SK-N-DZ (cell line): Measurements from ENCODE around the gene TMEM60.

Experiments used
- DNase-seq: peaks from one replicate; pipeline ENCODE4 v3.0.0-alpha.2; 2015; ENCODE audit warnings: low spot score

TMEM60 gene

GRCh38 chr7:77771901-77772300, 26.3 kb downstream of the TMEM60 start:
- DNase-seq = no peak

- DNase-seq = no peak
Observed at GRCh38 chr7:77770316-77770715, 27.9 kb downstream of the TMEM60 start.

- no peak for DNase-seq
Observed at GRCh38 chr7:77766801-77767605, 31.2 kb downstream of the TMEM60 start.

DNA sequence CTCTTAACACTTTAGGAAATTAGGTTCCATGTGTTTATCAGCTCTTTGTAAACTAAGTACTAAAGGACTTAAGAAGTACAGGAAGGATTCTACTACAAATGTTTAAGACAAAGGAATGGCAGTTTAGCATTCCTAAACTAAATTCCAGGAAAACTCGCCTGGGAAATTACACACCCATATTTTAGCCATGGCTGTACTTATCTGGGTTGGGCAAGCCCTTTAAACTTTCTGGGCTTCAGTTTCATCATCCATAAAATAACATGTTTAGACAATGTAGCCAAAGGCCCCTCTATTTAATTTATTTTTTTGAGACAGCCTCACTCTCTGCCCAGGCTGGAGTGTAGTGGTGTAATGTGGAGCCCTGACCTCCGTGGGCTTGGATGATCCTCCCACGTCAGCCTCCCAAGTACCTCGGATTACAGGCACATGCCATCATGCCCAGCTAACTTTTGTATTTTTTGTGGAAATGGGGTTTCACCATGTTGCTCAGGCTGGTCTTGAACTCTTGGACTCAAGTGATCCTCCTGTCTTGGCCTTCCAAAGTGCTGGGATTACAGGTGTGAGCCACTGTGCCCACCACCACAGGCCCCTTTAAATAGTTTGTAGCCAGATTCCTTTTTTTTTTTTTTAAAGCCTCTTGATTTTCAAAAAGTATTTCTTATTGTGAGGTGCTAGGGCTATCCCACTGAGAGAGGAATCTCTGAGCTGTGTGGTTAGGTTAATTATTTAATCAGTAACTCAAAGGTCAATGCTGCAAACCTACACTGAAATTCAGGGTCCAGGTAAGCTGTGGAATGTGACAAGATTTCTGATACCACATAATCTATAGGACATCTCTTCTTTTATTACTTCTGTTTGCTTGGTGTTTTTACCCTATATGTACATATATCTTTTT, 32.1 kb downstream of the TMEM60 start:
- no peak for DNase-seq

DNA sequence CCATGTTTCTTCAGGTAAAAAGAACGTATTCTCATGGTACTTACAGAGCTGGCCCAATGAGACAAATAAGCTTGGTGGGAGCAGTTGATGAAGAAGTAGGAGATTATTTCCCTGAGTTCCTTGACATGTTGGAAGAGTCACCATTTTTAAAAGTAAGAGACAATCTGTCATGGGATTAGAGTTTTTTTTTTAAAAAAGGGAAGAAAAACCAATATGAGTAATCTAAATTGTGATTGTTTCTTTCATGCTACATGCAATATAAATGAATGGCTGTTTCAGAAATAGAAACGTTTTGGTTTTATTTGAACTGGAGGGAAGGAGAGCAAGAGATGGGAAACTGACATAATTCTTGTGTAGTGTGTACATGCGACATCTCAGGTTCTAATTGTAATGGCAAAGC, 32.8 kb downstream of the TMEM60 start:
- no peak for DNase-seq

- no peak for DNase-seq
Observed at GRCh38 chr7:77760809-77761453, 37.3 kb downstream of the TMEM60 start.

DNA sequence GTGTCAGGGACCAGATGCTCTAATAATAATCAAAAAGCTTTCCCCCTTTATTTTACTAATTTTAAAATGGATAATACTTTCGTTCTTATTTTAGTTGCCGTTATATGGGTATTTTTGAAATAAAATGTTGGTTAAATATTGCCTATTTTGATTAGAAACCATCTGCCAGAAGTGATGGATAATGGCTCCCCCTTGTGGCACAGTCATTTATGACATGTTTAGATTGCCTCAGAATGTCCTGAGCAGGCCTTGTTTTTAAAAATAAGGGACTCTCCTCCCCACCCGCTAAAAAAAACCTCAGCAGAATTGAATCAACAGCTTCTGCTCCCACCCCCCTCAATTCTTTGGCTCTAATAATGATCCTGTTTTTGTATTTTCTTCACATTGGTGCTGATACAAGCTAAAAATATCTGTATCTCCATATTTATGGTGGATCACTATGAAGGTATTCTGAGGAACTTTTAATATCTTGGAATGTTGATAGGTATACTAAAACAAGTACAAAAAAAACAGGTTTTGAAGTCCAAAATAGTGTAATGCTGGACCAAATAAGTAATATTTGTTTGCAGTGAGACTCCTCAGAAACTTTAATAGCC, 38.8 kb downstream of the TMEM60 start:
- DNase-seq = peak; percentile 58

DNA sequence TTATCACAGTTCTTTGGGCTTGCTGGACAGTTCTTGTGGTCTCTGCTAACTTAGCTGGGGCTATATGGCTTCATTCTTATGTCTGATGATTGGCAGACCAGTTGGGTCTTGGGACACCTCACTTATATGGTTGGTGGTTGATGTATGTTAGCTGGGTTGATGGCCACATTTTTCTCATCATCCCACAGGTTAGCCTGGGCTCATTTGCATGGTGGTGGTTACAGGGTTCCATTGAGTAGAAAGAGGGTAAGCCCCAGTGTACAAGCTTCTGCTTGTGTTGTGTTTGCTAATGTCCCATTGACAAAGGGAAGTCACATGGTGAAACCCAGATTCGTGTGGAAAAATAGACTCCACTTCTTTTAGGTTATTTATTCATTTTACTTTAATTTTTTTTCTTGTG, 40.6 kb downstream of the TMEM60 start:
- DNase-seq = no peak

- no peak for DNase-seq
Observed at GRCh38 chr7:77753173-77753572, 45.1 kb downstream of the TMEM60 start.

GRCh38 chr7:77752016-77752415, 46.2 kb downstream of the TMEM60 start:
- peak; percentile 21 for DNase-seq

DNA sequence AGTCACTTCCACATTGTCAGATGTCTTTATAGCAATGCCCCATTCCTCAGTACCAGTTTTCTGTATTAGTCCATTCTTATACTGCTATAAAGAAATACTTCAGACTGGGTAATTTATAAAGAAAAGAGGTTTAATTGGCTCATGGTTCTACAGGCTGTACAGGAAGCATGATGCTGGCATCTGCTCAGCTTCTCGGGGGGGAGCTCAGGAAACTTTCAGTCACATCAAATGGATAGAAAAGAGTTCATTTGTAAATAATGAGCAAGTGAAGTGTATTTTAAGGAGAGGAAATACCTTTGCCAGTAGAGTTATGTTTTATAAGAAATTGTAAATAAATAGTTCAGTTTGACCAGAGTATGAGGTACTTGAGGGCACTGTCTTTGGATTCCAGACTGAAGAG, 50.5 kb downstream of the TMEM60 start:
- DNase-seq = no peak

GRCh38 chr7:77747178-77747577, 51.1 kb downstream of the TMEM60 start:
- DNase-seq = no peak

DNA sequence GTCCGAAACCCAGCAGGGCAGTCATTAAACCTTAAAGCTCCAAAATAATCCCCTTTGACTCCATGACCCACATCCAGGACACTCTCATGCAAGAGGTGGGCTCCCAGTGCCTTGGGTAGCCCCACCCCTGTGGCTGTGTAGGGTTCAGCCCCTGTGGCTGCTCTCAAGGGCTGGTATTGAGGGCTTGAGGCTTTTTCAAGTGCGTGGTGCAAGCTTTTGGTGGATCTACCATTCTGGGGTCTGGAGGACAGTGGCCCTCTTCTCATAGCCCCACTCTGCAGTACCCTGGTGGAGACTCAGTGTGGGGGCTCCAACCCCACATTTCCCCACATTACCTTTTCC, 51.4 kb downstream of the TMEM60 start:
- DNase-seq = no peak

DNA sequence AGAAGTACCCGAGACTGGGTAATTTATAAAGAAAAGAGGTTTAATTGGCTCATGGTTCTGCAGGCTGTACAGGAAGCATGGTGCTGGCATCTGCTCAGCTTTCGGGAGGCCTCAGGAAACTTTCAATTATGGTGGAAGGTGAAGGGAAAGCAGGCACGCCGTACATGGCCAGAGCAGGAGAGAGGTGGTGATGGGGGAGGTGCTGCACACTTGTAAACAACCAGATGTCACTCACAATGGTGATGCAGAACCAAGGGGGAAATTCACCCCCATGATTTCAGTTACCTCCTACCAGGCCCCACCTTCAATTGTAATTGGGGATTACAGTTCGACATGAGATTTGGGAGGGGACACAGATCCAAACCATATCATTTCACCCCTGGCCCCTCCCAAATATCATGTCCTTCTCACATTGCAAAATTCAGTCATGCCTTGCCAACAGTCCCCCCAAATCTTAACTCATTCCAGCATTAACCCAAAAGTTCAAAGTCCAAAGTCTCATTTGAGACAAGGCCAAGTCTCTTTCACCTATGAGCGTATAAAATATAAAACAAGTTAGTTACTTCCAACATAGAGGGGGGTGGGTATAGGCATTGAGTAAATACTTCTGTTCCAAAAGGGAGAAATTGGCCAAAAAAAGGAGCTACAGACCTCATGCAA, 51.9 kb downstream of the TMEM60 start:
- DNase-seq = no peak

DNA sequence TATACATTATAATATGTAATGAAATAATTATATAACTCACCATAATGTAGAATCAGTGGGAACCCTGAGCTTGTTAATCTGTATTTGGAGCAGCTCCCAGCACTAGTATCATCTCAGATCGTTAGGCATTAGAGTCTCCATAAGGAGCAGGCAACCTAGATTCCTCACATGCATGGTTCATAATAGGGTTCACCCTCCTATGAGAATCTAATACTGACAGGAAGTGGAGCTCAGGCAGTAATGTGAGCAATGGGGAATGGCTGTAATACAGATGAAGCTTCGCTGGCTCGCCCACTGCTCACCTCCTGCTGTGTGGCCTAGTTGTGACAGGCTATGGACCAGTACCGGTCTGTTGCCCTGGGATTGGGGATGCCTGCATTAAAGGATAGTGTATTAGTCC, 52.5 kb downstream of the TMEM60 start:
- no peak for DNase-seq
